K562 (cell line): Measurements from ENCODE around the gene TRAF7. TPM values are rescaled to one million over a fixed set of nuclear protein-coding genes. Genes with fewer than 3 reads are reported as not detected.

Source experiments
- BMI1 ChIP-seq: fragments of 150-350 bp; IDR thresholded peaks from 2 replicates; pipeline ENCODE4 v1.6.1; 2014; ENCODE audit warnings: low read length
- CBFB ChIP-seq: sonication (generic); formaldehyde crosslinking; IDR thresholded peaks from 2 replicates; pipeline ENCODE4 v1.4.0; 2020; ENCODE audit warnings: mild to moderate bottlenecking, missing genetic modification reagents
- CXXC5 ChIP-seq: fragments of 250-450 bp; sonication (Bioruptor Pico); IDR thresholded peaks from 2 replicates; pipeline ENCODE4 v1.8.0; 2022; ENCODE audit warnings: inconsistent platforms, mild to moderate bottlenecking, moderate library complexity
- EP300 ChIP-seq: IDR thresholded peaks from 2 replicates; pipeline ENCODE4 v1.6.1; 2012; ENCODE audit warnings: low read length, improper control_type of control experiment
- ESRRB ChIP-seq: fragments of 250-450 bp; sonication (Bioruptor Pico); IDR thresholded peaks from 2 replicates; pipeline ENCODE4 v1.5.0; 2020; ENCODE audit warnings: mild to moderate bottlenecking, moderate library complexity, borderline replicate concordance
- GATAD2B ChIP-seq: fragments of 450-650 bp; IDR thresholded peaks from 2 replicates; pipeline ENCODE4 v1.6.1; 2017; ENCODE audit warnings: mild to moderate bottlenecking, borderline replicate concordance
- HDAC2 ChIP-seq: fragments of 450-650 bp; IDR thresholded peaks from 2 replicates; pipeline ENCODE4 v1.6.1; 2016; ENCODE audit warnings: mild to moderate bottlenecking
- NFXL1 ChIP-seq: fragments of 450-650 bp; formaldehyde crosslinking; IDR thresholded peaks from 2 replicates; pipeline ENCODE4 v1.4.0; 2021; ENCODE audit warnings: mild to moderate bottlenecking
- NR2C1 ChIP-seq, 2 experiments: fragments of 450-650 bp; IDR thresholded peaks; 2 replicates each; pipeline ENCODE4 v1.6.1; 2017; ENCODE audit warnings: mild to moderate bottlenecking in 2 of 2, antibody characterized with exemption in 1 of 2, inconsistent platforms in 1 of 2, missing compliant biosample characterization in 1 of 2, missing genetic modification characterization in 1 of 2
- PHF21A ChIP-seq: fragments of 450-650 bp; IDR thresholded peaks from 2 replicates; pipeline ENCODE4 v1.6.1; 2017; ENCODE audit warnings: low read depth, borderline replicate concordance
- SLC30A9 ChIP-seq: fragments of 250-450 bp; sonication (Bioruptor Pico); IDR thresholded peaks from 2 replicates; pipeline ENCODE4 v1.8.0; 2022; ENCODE audit warnings: mild to moderate bottlenecking, moderate library complexity
- SOX6 ChIP-seq: fragments of 450-650 bp; IDR thresholded peaks from 2 replicates; pipeline ENCODE4 v1.6.1; 2014; ENCODE audit warnings: mild to moderate bottlenecking
- TCFL5 ChIP-seq: fragments of 250-450 bp; sonication (Bioruptor Pico); conservative IDR thresholded peaks from 2 replicates; pipeline ENCODE4 v1.6.1; 2021; ENCODE audit warnings: mild to moderate bottlenecking, moderate library complexity, matching md5 sums
- USF1 ChIP-seq: sonication (generic); formaldehyde crosslinking; IDR thresholded peaks from 2 replicates; pipeline ENCODE4 v1.9.0; 2022; ENCODE audit warnings: mild to moderate bottlenecking, missing genetic modification reagents
- ZNF146 ChIP-seq: IDR thresholded peaks from one replicate; pipeline ENCODE4 v1.6.1; 2018; ENCODE audit warnings: missing compliant biosample characterization; ENCODE audit not compliant: unreplicated experiment
- ZNF212 ChIP-seq: fragments of 450-650 bp; formaldehyde crosslinking; IDR thresholded peaks from 2 replicates; pipeline ENCODE4 v1.4.0; 2020; ENCODE audit warnings: mild to moderate bottlenecking
- ZNF232 ChIP-seq: sonication (generic); formaldehyde crosslinking; IDR thresholded peaks from 2 replicates; pipeline ENCODE4 v1.8.0; 2022; ENCODE audit warnings: mild to moderate bottlenecking, missing genetic modification reagents
- ZNF436 ChIP-seq: fragments of 250-450, 450-650 bp; sonication (Bioruptor Pico); formaldehyde crosslinking; IDR thresholded peaks from 2 replicates; pipeline ENCODE4 v1.7.0; 2020; ENCODE audit warnings: mild to moderate bottlenecking
- ZNF512 ChIP-seq: IDR thresholded peaks from 2 replicates; pipeline ENCODE4 v1.6.1; 2016; ENCODE audit warnings: missing genetic modification characterization, missing compliant biosample characterization
- ZNF79 ChIP-seq: fragments of 250-450 bp; sonication (Bioruptor Pico); IDR thresholded peaks from 2 replicates; pipeline ENCODE4 v1.4.0; 2020; ENCODE audit warnings: low read depth, mild to moderate bottlenecking, moderate library complexity
- polyA plus RNA-seq, 8 experiments: library from polyadenylated mRNA; depleted of rRNA in 4 of 8; stranded (reverse) in 5 of 8; unstranded in 3 of 8; fragments of >200 nt; fragmentation: Nextera tagmentation in 2 of 8; fragmentation: Illumina TruSeq in 1 of 8; extraction: Ambion mirVana in 2 of 8; extraction: Trizol in 1 of 8; gene quantifications; 2 replicates each; pipeline versions ENCODE4 v1.2.1 to v1.2.3, GENCODE V29; 2011 to 2014; ENCODE audit warnings: inconsistent platforms in 1 of 8, missing spikeins in 1 of 8
- total RNA-seq, 7 experiments: library from RNA; depleted of rRNA in 6 of 7; stranded (reverse); fragments of >200 nt in 6 of 7; fragmentation: Illumina TruSeq in 2 of 7; extraction: Trizol in 2 of 7; gene quantifications; 2 replicates each; pipeline versions ENCODE4 v1.2.1 to v1.2.3, GENCODE V29; 2011 to 2021; ENCODE audit warnings: low replicate concordance in 1 of 7
- TF ChIP-seq, protein P1 (sequence below): fragments of 250-450 bp; sonication (Bioruptor Pico); IDR thresholded peaks from 2 replicates; pipeline ENCODE4 v1.8.0; 2021; ENCODE audit warnings: moderate library complexity, mild to moderate bottlenecking, inconsistent platforms
- TF ChIP-seq, protein P2 (sequence below): fragments of 450-650 bp; formaldehyde crosslinking; IDR thresholded peaks from 2 replicates; pipeline ENCODE4 v1.4.0; 2020; ENCODE audit warnings: mild to moderate bottlenecking, moderate library complexity
- TF ChIP-seq, protein P3 (sequence below): fragments of 250-450 bp; sonication (Bioruptor Pico); IDR thresholded peaks from 2 replicates; pipeline ENCODE4 v1.8.0; 2021; ENCODE audit warnings: mild to moderate bottlenecking, moderate library complexity

TRAF7 gene
- total and polyA plus RNA-seq, 9 of the 15 experiments (the other 6 are each of a cell fraction or from before 2014, with no cell fraction given): 1.1 to 113 (median 41.6) TPM

GRCh38 chr16:2155091-2155950 lies at the start of gene TRAF7 (continued):
- TF ChIP-seq PHF21A (0 out of 2 replicates have a peak, but pooled peaks have one; percentile 38), BMI1 (no peak), ZNF212 (CRISPR knock-in tag) (no peak), ZNF146 (no peak), SLC30A9 (no peak), EP300 (0 out of 2 replicates have a peak, but pooled peaks have one; percentile 5), ZNF512 (tag) (no peak), NFXL1 (CRISPR knock-in tag) (peak; percentile 5; the same call in 1 of the 2 replicates), ESRRB (CRISPR knock-in tag) (no peak; the same call in 1 of the 2 replicates), SOX6 (peak; percentile 59; the same call in 1 of the 2 replicates), ZNF79 (CRISPR knock-in tag) (no peak), HDAC2 (no peak; the same call in 1 of the 2 replicates), NR2C1 (IDR thresholded peaks at IDR 0.05) (no peak; the same call in 1 of the 2 replicates), NR2C1 (tag; IDR thresholded peaks at IDR 0.05) (peak; percentile 70), CBFB (peak; percentile 58; the same call in 1 of the 2 replicates), TCFL5 (CRISPR knock-in tag) (no peak), CXXC5 (peak; percentile 93), USF1 (CRISPR knock-in tag) (no peak), ZNF232 (CRISPR knock-in tag) (peak; percentile 36; the same call in 1 of the 2 replicates), GATAD2B (no peak; the same call in 1 of the 2 replicates), ZNF436 (CRISPR knock-in tag) (peak; percentile 71)
- TF ChIP-seq, protein P1, sequence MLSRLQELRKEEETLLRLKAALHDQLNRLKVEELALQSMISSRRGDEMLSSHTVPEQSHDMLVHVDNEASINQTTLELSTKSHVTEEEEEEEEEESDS: no peak
- TF ChIP-seq, protein P2, sequence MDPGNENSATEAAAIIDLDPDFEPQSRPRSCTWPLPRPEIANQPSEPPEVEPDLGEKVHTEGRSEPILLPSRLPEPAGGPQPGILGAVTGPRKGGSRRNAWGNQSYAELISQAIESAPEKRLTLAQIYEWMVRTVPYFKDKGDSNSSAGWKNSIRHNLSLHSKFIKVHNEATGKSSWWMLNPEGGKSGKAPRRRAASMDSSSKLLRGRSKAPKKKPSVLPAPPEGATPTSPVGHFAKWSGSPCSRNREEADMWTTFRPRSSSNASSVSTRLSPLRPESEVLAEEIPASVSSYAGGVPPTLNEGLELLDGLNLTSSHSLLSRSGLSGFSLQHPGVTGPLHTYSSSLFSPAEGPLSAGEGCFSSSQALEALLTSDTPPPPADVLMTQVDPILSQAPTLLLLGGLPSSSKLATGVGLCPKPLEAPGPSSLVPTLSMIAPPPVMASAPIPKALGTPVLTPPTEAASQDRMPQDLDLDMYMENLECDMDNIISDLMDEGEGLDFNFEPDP: no peak
- TF ChIP-seq, protein P3, sequence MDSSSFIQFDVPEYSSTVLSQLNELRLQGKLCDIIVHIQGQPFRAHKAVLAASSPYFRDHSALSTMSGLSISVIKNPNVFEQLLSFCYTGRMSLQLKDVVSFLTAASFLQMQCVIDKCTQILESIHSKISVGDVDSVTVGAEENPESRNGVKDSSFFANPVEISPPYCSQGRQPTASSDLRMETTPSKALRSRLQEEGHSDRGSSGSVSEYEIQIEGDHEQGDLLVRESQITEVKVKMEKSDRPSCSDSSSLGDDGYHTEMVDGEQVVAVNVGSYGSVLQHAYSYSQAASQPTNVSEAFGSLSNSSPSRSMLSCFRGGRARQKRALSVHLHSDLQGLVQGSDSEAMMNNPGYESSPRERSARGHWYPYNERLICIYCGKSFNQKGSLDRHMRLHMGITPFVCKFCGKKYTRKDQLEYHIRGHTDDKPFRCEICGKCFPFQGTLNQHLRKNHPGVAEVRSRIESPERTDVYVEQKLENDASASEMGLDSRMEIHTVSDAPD (CRISPR knock-in tag): no peak
